ENCODE results near the gene RASSF1. TPM values are rescaled to one million over a fixed set of nuclear protein-coding genes. Genes with fewer than 3 reads are reported as not detected.

Gene RASSF1
- total RNA-seq, 1 experiment from 2014 or later: 15.9 TPM

DNA sequence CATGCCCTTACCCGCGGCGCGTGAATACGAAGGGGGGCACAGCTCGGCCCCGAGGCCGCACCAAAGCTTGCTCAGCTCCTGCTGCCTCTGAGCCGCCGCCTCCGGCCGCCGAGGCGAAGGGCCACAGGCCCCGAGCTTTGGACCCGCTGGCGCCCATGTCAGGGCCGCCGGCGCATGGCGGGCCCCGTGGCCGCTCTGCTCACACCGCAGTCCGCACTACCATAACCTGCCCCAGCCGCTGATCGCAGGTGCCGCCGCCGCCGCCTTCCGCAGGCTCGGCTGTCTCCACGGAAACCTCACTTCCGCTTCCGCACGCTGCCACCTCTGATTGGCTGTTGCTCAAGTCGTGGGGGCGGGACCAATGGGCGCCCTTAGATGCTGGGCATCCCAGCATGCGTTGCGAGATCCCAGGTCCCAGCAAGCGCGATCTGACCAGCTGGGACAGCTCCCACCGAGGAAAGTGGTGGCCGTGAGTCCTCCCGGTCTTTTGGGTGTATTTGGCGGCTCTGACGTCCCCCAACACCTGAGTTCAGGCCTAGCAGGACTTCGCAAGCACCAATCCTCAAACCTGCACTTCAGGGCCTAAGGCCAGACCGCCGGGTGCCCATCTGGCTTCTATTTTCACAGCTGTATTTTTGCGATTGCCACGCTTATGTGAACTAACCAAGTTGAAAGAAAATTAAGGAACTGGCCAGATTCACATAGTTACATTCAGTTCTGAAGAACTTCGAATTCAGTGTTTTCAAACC lies 12.5 kb downstream of the RASSF1 start, which contains the start of gene TUSC2:
TSS of gene TUSC2 (minus strand) at position 281 of the 749 bp plus-strand sequence. CDS start at position 157, 124 bp downstream.
- ChIA-PET POLR2A (ENCODE audit: unreplicated experiment) (interaction anchor here (0.6 to 1.0 kb wide), 2 partner anchors 18 to 29 kb away, joined by 4 to 6 read pairs; partner anchors contain the start of genes HYAL3 and NAA80), CTCF (interaction anchor here (0.6 to 1.0 kb wide), 5 partner anchors 11 to 422 kb away, joined by 3 to 6 read pairs (median 3); partner anchors contain the start of genes HYAL3 and NAA80)
- H3K9me3 ChIP-seq (ENCODE audit: insufficient read depth, low read depth): no peaks in the 10 kb centered on the region
- H3K4me1 ChIP-seq (replicated peaks; ENCODE audit: insufficient read depth): peaks cover 3% of the 10 kb centered on the region; the same call in 1 of the 2 replicates
- intact Hi-C loops (cut with micrococcal nuclease; ENCODE audit: unreplicated experiment): no loop called here
- H3K36me3 ChIP-seq (ENCODE audit: low read depth): no peaks in the 10 kb centered on the region
- no peaks in the 10 kb centered on the region for H3K9me2 ChIP-seq (ENCODE audit: insufficient read depth)
- peaks cover 20% of the 10 kb centered on the region for H3K79me2 ChIP-seq (ENCODE audit: low read depth)
- peak within 1 kb of the TSS; percentile 94 for H3K4me2 ChIP-seq
- no peaks in the 10 kb centered on the region for H3K27me3 ChIP-seq (ENCODE audit: insufficient read depth, low read depth)
- peaks cover 21% of the 10 kb centered on the region for H3F3A ChIP-seq (ENCODE audit: insufficient read depth, low read depth)
- peak; percentile 93 to 94 for DNase-seq
- TF ChIP-seq, protein P1, sequence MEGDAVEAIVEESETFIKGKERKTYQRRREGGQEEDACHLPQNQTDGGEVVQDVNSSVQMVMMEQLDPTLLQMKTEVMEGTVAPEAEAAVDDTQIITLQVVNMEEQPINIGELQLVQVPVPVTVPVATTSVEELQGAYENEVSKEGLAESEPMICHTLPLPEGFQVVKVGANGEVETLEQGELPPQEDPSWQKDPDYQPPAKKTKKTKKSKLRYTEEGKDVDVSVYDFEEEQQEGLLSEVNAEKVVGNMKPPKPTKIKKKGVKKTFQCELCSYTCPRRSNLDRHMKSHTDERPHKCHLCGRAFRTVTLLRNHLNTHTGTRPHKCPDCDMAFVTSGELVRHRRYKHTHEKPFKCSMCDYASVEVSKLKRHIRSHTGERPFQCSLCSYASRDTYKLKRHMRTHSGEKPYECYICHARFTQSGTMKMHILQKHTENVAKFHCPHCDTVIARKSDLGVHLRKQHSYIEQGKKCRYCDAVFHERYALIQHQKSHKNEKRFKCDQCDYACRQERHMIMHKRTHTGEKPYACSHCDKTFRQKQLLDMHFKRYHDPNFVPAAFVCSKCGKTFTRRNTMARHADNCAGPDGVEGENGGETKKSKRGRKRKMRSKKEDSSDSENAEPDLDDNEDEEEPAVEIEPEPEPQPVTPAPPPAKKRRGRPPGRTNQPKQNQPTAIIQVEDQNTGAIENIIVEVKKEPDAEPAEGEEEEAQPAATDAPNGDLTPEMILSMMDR (conservative IDR thresholded peaks at IDR 0.05): no peak
- TF ChIP-seq EZH2 (IDR thresholded peaks at IDR 0.05; ENCODE audit: low read depth): no peak
- no peak within 1 kb of the TSS for H3K27ac ChIP-seq
- H4K20me1 ChIP-seq (ENCODE audit: insufficient read depth): no peaks in the 10 kb centered on the region; the same call in 1 of the 2 replicates
- peak within 1 kb of the TSS; percentile 86 for H2AFZ ChIP-seq
- TSS peak; percentile 92 for BruUV-seq (replicated peaks)
- peak within 1 kb of the TSS; percentile 90 for H3K4me3 ChIP-seq

DNA sequence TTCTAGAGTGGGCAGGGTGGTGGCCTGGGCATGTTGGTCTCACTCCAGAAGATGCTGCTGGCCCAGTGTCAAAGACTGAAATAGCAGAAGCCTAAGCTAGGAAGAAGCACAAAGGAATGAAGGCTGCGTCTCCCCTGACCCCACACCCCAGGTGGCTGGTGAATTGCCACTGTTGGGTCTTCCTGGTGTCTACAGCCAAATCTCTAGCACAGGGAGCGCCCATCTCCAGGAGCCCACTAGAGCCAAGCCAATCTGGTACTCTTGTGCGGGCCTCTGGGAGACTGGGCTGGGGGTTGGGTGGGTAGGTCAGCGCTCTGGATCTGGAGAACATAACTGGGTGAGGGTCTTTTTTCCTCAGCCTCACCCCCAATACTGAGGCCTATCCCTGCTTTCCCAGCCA lies 13.5 kb downstream of the RASSF1 start:
- Histone ChIP-seq H3K9me2 (ENCODE audit: insufficient read depth) (no peaks in the 10 kb centered on the region), H4K20me1 (ENCODE audit: insufficient read depth) (no peaks in the 10 kb centered on the region; the same call in 1 of the 2 replicates), H3F3A (ENCODE audit: insufficient read depth, low read depth) (peaks cover 21% of the 10 kb centered on the region), H3K27ac (no peak overlapping the region), H3K79me2 (ENCODE audit: low read depth) (peaks cover 17% of the 10 kb centered on the region), H3K4me3 (peak overlapping the region; percentile 90), H3K27me3 (ENCODE audit: insufficient read depth, low read depth) (no peaks in the 10 kb centered on the region), H3K4me1 (replicated peaks; ENCODE audit: insufficient read depth) (peaks cover 3% of the 10 kb centered on the region; the same call in 1 of the 2 replicates), H2AFZ (no peak overlapping the region), H3K9me3 (ENCODE audit: insufficient read depth, low read depth) (no peaks in the 10 kb centered on the region), H3K4me2 (peak overlapping the region; percentile 94), H3K36me3 (ENCODE audit: low read depth) (no peaks in the 10 kb centered on the region)
- CTCF ChIA-PET: no interaction called here
- DNase-seq: no peak
- TF ChIP-seq EZH2 (IDR thresholded peaks at IDR 0.05; ENCODE audit: low read depth): no peak
- TF ChIP-seq, protein P1 (conservative IDR thresholded peaks at IDR 0.05): no peak
- intact Hi-C loops (cut with micrococcal nuclease; ENCODE audit: unreplicated experiment): no loop called here
- POLR2A ChIA-PET (ENCODE audit: unreplicated experiment): no interaction called here
- BruUV-seq (replicated peaks): TSS peak; percentile 28

- ChIA-PET POLR2A (ENCODE audit: unreplicated experiment) (no interaction called here), CTCF (no interaction called here)
- Histone ChIP-seq H3K27me3 (ENCODE audit: insufficient read depth, low read depth) (no peaks in the 10 kb centered on the region), H2AFZ (no peak overlapping the region), H3K4me3 (no peak overlapping the region), H3F3A (ENCODE audit: insufficient read depth, low read depth) (peaks cover 21% of the 10 kb centered on the region), H3K4me1 (replicated peaks; ENCODE audit: insufficient read depth) (peaks cover 3% of the 10 kb centered on the region; the same call in 1 of the 2 replicates), H3K27ac (no peak overlapping the region), H3K9me2 (ENCODE audit: insufficient read depth) (no peaks in the 10 kb centered on the region), H3K9me3 (ENCODE audit: insufficient read depth, low read depth) (no peaks in the 10 kb centered on the region), H3K79me2 (ENCODE audit: low read depth) (peaks cover 17% of the 10 kb centered on the region), H4K20me1 (ENCODE audit: insufficient read depth) (no peaks in the 10 kb centered on the region; the same call in 1 of the 2 replicates), H3K4me2 (no peak overlapping the region), H3K36me3 (ENCODE audit: low read depth) (no peaks in the 10 kb centered on the region)
- DNase-seq: no peak
- intact Hi-C loops (cut with micrococcal nuclease; ENCODE audit: unreplicated experiment): no loop called here
- BruUV-seq (replicated peaks): no TSS peak
- TF ChIP-seq EZH2 (IDR thresholded peaks at IDR 0.05; ENCODE audit: low read depth): no peak
- TF ChIP-seq, protein P1 (conservative IDR thresholded peaks at IDR 0.05): no peak
Observed at GRCh38 chr3:50326182-50326541, 14.5 kb downstream of the RASSF1 start.

Data from PC-9 (cell line).